HG02623 (cell line): Measurements from ENCODE around the gene PLVAP.

Experiments used
- ATAC-seq: cut with Tn5 transposase; IDR thresholded peaks from one replicate; pipeline ENCODE4 v1.9.1; 2021; ENCODE audit warnings: moderate library complexity; ENCODE audit not compliant: unreplicated experiment

PLVAP gene

DNA sequence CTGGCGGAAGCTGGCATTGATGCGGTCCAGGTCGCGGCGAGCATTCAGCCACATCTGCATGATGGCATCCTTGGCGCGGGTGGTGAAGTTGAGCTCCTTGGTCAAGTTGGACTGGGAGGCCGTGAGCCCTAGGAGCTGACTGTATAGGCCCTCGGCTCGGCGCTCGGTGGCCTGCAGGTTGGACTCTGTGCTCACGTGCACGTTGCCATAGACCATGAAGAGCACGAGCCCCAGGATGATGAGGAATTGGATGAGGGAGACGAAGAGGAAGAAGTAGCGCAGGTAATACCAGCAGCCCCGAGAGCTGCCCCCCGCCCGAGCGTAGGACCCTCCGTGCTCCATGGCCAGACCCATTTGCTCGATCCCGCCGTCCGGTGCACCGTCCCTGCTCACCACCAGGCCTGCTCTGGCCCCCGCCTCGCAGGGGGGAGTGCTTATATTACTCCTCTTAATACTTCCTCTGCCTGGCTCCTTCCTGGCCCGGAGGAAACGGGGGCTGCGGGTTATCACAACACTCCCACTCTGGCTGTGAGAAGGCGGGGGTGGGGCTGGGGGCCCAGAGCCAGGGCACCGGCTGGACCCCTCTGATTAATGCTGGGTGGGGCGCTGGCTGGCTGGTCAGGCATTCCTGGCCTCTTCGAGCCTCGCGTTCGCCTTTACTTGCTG is at the start of gene PLVAP:
TSS of gene PLVAP (minus strand) at position 408 of the 666 bp plus-strand sequence. CDS start at position 354, 54 bp downstream.
- no peak for ATAC-seq

DNA sequence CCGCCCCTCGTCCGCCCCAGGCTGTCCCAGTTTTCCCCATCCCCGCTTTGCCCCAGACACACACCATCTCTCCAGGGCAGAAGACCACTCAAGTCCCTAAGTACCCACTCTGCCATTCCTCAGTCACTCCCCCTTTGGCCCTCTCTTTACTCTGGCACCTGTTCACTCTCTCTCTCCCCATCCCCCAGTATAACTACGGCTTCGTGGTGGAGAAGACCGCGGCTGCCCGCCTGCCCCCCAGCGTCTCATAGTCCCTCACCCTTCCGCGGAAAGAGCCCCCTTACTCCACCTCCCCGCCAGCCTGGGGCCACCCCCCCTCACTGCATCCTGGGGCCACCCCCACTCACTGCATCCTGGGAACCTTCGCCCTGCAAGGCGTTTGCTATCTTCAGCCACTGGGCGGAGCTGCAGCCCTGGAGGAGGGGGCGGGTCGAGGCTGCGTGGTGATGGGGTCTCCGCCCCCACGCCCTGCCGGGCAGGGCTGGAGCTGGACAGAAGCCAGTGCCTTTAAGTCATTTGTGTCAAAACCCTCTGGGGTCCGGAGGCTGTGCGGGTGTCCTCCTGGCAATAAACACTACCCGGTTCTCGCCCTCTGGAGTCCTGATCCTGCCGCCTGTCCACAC is 47.7 kb upstream of the PLVAP start:
- no peak for ATAC-seq

DNA sequence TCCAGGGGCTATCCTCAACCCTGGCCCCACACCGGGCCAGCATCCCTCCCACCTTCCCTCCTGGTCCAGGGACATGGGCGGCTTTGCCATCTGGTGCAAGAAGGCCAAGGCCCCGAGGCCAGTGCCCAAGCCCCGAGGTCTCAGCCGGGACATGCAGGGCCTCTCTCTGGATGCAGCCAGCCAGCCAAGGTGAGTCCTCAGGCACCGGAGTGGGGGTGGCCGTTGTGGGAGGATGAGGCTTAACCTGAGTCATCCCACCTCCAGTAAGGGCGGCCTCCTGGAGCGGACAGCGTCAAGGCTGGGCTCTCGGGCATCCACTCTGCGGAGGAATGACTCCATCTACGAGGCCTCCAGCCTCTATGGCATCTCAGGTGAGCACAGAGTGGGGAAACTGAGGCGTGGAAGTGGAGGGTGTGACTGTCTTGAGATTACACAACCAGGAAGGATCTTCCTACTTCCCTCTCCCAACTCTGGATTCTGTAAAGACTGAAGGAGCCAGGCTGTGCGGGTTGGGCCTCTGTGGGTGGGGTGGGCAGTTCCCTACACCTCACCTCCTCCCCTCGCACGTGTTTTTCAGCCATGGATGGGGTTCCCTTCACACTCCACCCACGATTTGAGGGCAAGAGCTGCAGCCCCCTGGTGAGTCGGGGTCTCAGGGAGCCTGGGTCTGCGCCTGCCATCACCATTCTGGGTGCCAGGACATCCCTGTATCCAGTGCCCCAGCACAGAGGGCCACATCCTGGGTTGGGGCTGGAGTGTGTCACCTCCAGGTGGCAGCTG is 46.5 kb upstream of the PLVAP start:
- ATAC-seq, result no peak

DNA sequence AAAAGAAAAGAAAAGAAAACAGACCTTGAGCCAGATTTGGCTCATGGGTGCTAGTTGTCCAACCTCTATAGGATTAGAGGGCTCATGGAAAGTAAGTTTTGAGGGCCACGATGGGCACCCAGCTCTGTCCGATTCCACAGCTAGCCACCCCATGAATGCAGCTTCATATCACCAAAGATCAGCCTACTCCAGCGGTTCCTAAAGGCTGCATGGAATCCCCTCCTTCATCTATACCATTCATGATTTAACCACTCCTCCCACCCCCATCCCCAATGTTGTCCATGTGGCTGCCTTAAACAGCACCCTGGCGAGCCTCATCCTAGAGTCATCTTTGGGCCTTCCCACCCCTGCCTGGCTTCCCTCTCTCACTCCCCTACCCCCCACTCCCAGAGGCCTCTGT is 44.8 kb upstream of the PLVAP start:
- ATAC-seq, result no peak

DNA sequence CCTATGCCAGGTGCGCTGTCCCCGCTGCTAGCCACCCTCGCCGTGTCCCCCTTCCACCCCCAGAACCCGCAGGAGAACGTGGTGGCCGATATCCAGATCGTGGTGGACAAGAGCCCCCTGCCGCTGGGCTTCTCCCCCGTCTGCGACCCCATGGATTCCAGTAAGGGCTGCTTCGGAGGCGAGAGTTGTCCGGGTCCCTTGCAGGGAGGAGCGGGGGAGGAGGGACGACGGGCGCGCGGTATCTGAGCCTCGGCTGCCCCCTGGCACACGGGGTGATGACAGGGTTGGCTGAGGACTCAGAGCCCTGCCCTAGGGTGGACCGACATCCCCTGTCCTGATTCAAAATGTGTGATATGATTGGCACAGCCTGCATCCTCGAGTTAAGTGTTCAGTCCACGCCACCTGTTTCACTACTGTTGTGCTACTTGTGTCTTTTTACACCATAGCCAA is 43.4 kb upstream of the PLVAP start:
- ATAC-seq, result no peak

- ATAC-seq, result peak; percentile 76
Observed at GRCh38 chr19:17419621-17420474, 42.7 kb upstream of the PLVAP start, which contains the start of gene MVB12A. TSS of gene MVB12A (plus strand) at chr19:17420047. CDS start at chr19:17420136, 89 bp downstream.

GRCh38 chr19:17419154-17419620 is 42.0 kb upstream of the PLVAP start:
- ATAC-seq, result no peak

DNA sequence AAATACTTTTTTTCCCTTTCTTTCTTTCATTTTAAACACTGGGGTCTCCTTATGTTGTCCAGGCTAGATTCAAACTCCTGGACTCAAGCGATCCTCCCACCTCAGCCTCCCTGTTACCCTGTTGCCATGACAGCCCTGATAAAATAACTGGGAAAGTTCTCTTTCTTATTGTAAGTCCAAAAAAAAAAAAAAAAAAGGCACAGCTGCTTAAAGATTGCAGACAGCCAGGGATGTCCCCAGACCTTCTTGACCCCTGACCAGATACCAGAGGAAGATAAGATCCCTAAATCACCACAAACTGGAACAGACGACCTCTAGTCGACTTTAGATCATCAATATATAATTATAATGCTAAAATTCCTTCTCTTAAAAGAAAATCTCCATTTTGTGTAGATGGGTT is 41.6 kb upstream of the PLVAP start:
- no peak for ATAC-seq

DNA sequence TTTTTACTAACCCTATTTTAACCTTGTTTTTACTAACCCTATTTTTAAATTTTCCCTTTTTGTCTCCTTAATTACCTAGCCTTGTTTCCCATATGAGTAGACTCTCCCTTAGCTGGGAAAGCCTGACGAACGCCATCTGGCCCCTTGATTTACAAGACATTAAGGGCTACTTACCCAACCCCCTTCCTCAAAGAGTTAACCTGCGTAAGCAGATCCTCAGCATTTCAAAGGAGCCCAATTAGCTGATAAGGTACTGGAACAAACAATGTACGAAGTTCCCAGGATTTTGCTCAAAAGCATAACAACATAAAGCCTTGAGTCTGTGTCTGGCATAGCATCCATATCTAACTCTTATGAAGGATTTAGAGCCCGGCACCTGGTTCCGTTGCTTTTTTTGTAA is 38.0 kb upstream of the PLVAP start:
- ATAC-seq, result no peak

DNA sequence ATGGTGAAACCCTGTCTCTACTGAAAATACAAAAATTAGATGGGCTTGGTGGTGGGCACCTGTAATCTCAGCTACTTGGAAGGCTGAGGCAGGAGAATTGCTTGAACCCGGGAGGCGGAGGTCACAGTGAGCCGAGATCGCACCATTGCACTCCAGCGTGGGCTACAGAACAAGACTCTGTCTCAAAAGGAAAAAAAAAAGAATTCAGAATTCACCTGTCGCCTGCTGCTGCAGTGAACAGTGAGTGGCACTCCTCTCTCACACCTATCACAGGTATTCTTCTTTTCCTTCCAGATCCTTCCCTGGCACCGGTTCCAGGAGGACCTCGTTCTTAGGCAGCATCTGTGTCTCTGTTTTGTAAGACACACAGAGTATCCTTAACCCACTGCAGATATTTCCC is 37.0 kb upstream of the PLVAP start:
- ATAC-seq, result no peak

DNA sequence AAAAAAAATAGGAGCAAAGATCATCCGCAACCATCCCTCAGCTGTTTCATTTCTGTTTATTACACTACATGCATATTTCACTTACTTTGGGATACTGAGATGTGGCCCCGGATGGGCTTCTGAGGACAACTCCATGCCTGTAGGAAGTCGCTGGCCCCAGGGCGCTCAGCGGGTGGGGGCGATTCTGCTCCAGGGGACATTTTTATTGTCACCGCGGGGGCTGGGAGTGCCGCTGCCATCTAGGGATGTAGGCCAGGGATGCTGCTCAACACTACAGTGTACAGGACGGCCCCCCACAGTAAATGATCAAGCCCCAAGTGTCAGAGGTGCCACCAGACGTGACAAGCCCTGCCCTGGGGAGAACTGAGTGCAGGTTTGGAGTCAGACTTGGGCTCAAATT is 34.7 kb upstream of the PLVAP start:
- no peak for ATAC-seq

DNA sequence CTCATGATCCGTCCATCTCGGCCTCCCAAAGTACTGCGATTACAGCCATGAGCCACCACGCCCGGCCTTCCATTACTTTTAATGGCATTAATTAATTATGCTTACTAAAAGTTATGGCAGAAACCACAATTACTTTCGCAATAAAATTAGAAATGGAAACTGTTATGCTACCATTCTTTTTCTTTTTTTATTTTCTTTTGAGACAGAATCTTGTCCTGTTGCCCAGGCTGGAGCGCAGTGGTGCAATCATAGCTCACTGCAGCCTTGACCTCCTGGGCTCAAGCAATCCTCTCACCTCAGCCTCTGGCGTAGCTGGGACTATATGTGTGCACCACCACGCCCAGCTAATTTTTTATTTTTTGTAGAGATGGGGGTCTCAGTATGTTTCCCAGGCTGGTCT is 32.8 kb upstream of the PLVAP start:
- no peak for ATAC-seq

- no peak for ATAC-seq
Observed at GRCh38 chr19:17406887-17407196, 29.7 kb upstream of the PLVAP start.

- no peak for ATAC-seq
Observed at GRCh38 chr19:17406046-17406886, 29.1 kb upstream of the PLVAP start.

DNA sequence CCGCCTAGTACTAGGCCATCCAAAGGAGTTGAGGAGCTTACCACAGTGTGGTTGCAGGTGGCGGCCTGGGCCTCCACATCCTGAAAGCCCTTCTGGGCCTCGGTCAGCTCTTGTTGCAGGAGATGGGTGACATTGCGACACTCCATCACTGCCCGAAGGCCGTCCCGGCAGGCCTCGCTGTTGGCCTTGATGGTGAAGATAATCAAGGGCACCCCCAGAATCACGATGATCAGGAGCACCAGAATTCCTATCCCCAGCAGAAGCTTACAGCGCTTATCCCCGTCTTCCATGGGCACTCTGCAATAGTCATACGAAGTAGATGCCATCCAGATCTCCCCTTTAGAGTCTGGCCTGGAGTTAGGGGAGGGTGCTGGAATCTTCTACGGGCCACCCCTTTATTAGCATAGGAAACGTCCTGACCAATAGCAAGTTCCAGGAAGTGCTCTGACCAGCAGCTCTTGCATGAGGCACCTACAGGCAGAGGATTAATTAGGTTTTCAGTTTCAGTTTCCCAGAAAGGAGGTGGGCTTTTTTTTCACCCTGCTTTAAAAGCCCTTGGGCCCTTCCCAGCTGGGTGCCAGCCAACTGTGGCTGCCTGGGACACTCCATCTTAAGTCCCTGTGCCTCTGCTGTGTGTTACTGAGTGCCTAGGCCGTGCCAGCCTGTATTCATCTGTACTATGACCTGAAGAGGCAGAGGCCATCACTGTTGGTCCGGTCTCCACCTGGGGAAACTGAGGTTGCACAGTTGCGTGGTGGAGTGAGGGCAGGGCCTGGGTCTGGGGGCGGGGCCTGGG is 28.3 kb upstream of the PLVAP start, which contains the start of gene BST2:
TSS of gene BST2 (minus strand) at position 381 of the 796 bp plus-strand sequence. CDS start at position 326, 55 bp downstream.
- peak; percentile 85 for ATAC-seq

DNA sequence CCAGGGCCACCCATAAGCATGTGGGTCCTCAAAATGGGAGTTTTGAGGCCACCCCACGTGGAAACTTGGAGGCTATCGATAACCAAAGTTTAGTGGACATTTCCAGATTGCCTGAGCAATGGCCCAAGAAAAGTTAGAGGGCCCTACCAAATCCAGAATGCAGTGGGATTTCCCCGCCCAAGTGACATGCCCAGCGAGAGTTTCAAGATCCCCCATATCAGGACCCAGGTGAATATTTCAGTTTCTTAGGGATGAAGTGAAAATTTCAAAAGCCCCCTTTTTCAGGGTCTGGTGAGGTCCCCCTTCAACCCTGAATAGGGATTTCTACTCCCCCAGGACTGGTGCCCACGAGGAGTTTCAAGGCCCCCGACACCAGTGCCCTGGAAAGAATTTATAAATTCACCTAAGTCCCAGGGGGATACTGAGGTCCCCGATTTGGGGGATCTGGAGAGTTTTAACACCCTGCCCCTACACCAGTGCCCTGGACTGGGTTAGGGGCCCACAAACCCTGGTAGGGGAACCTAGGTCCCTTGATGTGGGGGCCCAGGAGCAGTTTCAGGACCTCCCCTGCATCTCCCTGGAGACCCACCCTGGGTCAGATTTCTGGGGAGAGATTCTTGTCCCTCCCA is 27.6 kb upstream of the PLVAP start:
- no peak for ATAC-seq

GRCh38 chr19:17404015-17404414 is 26.9 kb upstream of the PLVAP start:
- ATAC-seq, result no peak

DNA sequence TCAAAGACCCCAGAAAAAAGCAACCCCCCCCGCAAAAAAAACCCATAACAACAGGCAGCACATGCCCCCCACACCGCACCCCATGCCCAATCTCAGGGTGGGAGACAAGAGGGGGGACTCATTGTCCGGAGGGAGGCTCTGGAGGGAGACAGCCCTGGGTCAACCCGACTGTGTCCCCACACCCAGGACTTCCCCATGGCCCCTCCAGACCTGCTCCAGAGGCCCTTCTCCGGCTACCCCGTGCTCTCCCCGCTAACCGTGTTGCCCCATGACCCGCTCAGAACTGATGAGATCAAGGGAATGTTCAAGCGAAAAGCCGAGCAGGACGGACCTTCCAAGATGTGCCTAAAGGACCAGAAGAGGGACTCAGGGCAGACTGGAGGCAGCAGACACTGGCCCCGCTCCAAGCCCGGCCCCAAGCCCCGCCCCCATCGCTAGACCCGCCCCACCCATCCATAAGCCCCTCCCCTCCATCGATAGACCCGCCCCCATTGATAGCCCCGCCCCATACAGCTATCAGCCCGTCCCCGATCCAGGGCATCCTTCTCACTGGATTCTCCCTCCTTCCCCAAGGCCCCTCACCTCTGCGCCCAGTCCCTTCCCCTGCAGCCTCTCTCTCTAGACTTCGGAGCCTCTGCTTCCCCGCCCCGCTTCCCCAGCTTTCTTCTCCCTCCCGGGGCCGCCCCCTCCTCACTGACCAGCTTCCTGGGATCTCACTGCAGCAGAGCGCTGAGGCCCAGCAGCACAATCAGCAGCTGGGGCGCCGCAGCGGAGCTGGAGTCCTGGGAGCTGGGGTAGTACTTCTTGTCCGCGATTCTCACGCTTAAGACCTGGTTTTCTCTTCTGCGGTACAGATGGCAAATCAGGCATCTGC is 26.1 kb upstream of the PLVAP start:
- no peak for ATAC-seq
